GM18499 (cell line): ENCODE measurements around the gene C5.
"Not testable (repeated sequence)": the region's sequence is repeated elsewhere in the genome, so short reads cannot be mapped to it uniquely, and the experiment has no call there.

Experiments
- ATAC-seq: cut with Tn5 transposase; IDR thresholded peaks from one replicate; pipeline ENCODE4 v1.9.1; 2021; ENCODE audit warnings: moderate number of reproducible peaks; ENCODE audit not compliant: insufficient read depth, unreplicated experiment

The C5 gene

DNA sequence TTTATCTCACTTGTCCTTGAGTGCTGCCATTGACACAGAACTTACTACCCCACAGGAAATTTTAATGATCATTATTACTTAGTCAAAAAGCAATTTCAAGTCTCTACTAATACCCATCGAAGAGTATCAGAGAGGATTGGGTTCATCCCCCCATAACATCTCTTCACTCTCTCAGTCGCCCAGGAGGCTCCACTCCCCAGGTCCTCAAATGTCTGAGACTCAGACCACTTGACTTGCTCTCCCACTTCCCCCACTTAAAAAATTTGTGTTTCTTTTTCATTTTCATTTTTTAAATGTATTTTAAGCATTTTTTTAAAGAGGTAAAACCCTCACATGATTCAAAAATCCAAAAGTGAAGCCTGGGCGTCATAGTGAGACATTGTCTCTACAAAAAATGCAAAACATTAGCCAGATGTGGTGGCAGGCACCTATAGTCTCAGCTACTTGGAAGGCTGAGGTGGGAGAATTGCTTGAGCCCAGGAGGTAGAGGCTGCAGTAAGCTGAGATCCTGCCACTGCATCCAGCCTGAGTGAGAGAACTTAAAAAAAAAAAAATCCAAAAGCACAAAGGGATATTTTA, 66.7 kb downstream of the C5 start:
- no peak for ATAC-seq

DNA sequence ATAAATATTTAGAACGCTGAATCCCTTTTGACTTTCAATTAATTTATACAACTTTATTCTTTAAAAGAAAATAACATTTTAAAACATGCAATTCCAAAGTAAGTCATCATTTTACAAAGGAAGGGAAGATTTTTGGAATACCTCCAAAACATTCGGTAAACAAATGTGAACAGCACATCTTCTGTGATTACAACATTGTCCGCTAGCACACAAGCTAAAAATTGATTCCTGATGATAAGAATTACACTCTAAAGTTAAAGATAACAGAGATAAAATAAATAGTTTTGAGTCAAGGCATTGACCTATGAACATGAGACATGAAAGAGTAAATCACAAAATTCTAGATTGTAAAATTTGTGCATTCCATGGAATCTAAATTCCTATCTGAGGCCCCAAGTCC, 67.2 kb downstream of the C5 start:
- no peak for ATAC-seq

DNA sequence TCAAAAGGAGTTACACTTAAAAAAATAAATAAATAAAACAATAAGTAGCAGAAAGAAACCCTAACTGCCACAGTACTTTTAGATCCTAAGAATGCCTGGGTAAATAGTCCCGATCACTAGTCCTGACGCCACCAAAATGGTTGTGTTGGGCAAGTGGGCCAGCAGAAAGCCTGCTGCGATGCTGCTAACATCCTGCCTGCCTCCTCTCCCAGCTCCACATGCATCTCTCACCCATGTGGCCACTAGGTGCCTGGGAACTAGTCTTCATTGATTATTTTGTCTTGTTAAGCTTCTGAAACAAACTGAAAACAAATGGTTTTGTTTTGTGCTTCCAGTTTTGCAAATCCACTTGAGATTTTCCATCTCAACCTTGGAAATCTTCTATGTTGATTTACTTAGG, 69.1 kb downstream of the C5 start:
- ATAC-seq: no peak

DNA sequence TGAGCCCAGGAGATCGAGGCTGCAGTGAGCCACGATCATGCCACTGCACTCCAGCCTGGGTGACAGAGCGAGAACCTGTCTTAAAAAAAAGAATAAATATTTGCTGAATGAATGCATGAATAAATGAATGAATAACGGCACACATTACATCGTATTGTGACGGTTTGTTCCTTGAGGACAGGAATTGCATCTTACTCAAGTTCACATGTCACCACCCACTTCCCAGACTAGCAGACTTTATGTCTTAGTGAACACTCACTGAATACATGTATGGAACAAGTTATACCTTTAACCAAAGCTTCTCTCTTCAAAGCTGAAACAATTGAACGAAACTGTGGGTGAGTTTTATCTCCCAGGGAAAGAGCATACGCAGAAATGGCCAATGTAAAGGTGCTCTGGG, 70.3 kb downstream of the C5 start:
- ATAC-seq: no peak

DNA sequence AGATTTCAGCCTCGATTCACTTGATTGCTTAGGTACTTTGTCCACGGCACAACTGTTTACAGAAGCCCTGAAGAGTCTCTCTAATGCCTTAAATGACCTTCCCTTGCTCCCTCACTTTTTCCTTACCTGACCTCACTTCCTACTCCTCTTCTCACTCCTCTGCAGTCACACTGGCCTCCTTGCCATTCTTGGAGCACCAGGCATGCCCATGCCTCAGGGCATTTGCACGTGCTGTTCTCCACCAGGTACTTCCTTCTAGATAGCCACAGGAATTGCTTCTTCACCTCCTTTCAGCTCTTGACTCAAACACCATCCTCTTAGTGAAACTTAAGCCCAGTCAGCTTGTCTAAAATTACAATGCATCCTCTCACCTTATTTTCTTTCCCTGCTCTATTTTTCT, 71.1 kb downstream of the C5 start:
- no peak for ATAC-seq

DNA sequence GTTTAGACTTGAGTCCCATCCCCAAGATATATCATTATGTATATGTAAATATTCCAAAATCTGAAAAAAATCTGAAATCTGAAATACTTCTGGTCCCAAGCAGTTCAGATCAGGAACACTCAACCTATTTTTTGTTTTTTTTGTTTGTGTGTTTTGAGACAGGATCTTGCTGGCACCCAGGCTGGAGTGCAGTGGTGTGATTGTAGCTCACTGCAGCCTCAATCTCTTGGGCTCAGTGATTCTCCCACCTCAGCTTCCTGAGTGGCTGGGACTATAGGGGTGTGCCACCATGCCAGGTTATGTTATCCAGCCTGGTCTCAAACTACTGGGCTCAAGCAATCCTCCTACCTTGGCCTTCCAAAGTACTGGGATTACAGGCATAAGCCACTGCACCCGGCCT, 72.8 kb downstream of the C5 start:
- no peak for ATAC-seq

DNA sequence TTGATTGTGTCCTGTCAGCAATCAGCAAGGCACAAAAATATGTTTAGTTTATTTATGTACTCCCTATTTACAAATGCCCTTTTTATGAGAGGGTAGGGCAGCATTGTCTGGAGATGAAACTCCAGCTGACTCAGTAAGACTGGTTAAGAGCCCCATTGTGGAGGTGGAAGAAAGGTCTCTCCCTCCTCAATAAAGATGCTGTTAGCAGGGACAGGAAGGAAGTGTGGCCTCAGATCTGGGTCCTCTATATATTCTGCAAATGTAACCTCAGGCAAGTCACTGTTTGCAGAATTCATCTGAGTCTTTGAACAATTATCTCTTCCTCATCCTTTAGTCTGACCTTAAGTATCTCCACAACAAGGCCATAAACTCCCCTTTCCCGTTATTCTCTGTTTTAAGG, 75.2 kb downstream of the C5 start:
- no peak for ATAC-seq

DNA sequence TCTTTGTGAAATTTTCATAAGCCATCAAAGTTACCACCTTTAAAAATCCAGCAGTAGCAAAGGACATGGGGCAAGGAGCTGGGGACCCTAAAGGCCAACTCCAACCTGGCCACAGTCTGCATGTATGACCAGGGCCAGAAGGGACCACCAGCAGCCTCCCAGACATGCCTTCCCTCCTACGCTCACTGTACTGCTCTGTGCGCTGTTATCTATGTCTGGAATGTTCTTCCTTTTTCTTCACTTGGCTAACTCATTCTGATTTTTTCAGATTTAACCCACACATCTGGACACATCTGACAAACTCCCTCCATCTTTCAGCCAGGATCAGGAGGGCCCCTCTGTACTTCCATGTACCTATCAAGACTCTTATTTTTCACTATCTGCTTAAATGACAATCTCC, 75.9 kb downstream of the C5 start:
- no peak for ATAC-seq

DNA sequence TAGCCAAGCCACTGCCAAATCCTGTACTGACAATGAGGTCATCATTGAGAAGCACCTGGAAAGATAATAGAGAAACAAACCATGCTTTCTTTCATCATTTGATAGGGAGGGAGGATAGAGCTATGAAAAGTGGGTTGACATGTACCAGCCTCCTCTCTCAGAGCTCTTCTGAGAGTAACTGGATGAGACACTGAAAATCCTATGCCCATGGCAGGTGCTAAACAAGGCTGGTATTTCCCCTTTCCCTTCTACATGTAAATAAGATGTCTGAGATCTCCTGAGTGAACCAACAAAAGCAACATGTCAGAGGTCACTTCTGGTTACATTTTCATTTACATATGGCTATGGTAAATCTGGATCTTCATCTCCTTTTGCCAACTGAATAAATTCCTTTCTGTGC, 78.1 kb downstream of the C5 start:
- no peak for ATAC-seq

DNA sequence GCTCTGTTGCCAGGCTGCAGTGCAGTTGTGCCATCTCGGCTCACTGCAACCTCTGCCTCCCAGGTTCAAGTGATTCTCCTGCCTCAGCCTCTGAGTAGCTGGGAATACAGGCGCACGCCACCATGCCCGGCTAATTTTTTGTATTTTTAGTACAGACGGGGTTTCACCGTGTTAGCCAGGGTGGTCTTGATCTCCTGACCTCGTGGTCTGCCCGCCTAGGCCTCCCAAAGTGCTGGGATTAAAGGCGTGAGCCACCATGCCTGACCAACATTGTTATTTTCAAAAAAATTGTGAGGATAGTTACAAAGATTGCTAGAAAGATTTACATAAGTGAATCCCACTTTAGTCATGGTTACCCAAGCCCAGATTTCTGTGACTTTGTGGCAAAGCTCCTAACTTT, 78.6 kb downstream of the C5 start:
- not testable (repeated sequence) for ATAC-seq

DNA sequence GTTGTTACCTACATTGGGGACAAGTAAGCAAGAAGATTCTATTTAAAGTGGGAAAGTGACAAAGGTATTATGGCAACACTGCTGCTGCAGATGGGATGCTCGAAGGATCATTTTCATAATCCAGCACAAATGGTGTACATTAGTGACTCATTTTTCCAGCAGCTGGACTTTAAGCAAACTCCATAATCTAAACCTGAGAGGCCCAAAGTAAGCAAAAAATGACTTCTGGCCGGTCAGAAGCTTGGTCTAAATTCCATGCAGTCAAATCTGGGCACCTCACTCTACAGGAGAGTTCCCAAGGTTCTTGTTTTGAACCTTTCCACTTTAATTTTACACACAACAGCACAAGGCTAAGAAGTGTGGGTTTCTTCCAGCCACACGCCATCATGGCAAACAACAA, 79.8 kb downstream of the C5 start:
- no peak for ATAC-seq

DNA sequence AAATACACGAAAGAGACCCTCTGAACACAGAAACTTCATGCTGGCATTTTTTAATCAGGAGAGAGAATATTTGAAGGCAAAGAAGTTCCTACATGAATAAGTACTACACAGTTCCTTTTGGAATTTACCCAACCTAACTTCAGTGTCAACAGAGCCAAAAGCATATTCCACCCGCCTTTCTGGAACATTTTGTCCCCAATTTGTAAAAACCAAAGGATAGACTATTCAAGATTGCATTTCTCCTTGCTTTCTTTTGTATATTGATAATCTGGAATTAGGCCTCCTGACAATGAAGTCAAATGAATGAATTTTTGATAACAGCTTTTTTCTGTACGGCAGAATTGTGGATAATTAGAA, 84.1 kb downstream of the C5 start:
- ATAC-seq: no peak

DNA sequence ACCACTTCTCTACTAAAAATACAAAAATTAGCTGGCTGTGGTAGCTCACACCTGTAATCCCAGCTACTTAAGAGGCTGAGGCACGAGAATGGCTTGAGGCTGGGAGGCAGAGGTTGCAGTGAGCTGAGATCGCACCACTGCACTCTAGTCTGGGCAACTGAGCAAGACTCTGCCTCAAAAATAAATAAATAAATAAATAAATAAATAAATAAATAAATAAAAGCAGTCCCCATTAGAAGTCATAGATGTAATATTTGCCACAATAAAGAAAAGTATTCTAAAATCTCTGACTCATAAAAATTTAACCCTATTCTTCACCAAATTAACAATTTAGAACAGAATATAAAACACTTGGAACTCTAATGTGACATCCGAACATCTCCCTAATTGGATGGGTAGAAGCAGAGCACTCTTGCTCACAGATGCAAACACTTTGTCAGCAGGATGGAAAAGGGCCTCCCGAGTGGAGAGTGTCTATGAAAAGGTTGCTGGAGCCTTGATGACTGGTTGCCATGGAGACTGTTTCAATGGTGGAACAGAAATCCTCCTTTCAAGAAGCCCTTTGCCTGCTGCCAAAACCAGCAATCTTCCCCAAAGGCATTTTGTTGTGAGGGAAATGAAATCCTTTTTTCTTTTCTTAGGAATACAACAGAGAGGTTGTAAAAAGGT, 84.6 kb downstream of the C5 start:
- ATAC-seq: no peak

DNA sequence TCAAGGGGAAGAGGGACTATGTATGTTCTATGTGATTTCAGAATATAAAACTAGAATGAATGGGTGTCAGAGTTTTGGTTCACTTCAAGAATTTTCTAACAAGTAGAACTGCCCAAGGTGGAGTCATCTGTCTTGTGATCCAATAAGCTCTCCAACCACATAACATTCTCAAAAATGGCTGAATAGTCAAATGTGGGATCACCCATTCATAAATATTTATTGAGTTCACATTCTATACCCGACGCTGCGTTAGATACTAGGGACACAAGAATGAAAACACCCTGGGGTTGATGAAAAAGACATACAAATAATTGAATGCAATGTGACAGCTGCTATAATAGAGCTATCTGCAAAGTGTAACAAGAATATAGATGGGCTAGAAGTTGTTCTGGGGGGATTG, 88.1 kb downstream of the C5 start:
- ATAC-seq: no peak

DNA sequence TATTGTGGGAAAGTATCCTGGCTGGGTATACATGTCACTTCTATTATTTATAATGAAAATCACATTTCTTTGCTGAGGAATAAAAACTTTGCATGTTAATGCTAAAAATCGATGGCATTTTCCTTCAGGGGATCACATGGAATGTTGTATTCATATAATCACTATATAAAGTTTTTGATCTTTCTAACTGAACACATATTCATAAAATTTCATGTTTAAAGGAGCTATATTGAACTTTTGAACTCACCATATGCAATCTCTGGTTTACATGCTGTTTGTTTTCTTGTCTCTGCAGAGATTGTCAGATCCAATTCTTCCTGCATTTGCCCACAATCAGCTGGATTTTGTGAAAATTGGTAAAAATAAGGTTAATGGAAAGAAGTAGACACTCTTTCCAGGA, 90.1 kb downstream of the C5 start:
- no peak for ATAC-seq

DNA sequence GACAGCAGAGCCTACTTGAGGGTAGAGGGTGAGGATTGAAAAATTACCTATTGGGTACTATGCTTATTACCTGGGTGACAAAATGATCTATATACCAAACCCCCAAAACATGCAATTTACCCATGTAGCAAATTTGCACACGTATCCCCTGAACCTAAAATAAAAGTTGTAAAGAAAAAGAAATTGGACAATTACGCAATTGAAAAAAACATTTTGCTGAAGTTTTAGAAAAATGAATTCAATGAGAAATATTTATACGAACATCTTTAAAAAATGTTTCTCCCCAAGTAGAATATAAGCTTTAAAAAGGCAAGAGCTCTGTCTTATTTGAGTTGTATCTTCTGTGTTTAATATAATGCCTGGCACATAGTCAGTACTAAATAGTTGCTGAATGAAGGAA, 93.2 kb downstream of the C5 start:
- ATAC-seq: no peak

DNA sequence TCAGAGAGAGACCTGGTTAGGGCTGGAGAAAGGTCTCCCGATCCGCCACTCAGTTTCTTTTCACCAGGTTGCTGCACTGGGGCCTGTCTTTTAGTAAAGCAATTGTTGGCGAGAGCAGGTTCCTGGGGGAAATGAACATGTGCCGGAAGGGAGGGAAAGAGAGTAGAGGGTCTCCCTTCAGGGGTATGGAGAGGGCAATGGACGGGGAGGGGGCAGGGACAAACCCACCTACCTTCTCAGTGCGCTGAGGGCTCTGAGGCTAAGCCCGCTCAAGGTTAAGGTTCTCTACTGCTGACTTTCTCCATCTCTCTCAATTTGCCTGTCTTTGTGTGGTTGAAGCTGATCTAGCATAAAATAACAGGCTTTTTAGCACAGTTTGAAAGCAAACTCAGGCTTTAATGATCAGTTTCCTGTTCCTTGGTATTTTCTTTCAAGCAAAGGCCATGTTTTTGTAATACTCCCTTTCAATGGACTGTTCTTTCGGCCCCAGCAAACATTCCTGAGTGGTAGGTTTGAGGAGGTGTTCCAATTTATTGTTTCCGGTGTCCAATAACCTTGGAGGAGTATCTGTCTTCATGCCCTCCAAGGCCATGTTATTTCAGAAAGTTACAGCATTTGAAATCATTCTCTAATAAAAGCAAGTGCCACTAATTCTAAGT, 98.0 kb downstream of the C5 start:
- no peak for ATAC-seq

DNA sequence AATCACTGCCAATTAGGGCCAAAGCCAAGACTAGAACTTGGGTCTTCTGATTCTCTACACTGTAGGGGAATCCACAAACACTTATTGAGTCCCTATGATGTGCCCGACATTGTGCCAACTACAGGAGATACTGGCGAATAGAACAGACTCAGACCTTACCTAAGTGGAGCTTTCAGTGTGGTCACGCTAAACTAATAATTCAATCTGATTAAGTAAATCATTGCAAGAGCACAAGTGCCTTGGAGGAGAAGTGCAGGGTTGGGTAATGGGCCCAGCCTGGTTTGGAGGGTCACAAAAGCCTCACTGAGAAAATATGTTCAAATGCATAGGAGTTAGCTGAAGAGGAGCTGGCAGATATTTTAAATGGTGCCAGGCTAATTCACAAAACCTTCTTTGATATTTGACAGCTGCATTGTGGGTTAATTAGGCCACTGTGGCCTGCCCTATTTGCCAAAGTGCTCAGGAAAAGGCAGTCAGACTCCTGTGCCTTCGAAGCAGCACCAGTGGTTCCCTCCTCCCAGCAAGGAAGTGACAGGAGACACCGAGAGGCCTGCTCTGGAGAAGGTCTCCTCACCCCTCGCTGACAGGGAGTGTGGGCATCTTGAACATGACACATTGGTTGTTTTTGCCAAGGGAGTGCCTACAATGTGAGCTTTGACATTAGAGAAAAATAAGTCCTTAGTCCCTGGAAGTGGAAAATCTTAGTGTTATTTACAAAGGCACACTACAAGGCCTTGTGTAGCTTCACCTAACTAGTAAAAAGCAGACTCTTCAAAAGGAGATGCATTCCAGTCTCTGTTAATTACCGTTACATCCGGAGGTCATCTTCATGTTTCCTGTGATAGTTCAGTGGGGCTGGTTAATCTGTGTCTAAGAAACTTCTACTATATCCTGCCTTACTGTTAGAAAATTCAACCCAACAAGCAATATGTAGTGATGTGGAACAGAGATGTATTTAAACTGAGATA, 99.4 kb downstream of the C5 start:
- no peak for ATAC-seq

DNA sequence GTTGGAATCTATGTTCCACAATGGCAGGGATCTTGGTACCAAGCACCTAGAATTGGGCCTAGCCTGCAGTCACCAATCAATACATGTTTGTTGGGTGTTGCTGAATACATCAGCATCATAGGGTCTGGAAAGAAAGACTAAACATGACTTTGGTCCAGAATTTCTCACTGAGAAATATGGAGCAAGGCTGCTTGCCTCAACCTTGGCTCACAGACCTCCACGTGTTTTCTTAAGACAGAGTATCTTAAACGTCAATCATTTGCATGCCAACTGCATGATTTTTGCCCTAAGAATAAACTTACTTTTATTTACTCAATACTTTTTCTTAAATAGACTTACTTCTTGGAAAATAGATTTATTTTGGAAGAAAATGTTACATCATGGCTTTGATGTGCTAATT, 100.8 kb downstream of the C5 start:
- ATAC-seq: no peak

DNA sequence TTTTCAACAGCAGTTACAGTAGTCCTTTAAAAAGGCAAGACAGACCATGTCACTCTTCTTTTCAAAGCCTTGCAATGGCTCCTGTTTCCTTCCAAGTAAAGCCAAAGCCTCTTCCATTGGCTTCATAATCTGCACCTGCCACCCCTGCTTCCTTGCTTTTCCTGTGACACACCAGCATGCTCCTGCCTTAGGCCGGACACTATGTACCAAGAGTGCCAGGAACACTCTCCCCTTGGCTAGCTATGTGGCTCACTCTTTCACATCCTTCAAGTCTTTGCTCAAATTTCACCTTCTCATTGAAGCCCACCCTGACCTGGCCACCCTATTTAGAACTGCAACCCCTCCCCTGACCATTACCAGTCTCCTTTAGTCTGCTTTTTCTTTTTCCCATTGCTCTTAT, 101.3 kb downstream of the C5 start:
- ATAC-seq: no peak

DNA sequence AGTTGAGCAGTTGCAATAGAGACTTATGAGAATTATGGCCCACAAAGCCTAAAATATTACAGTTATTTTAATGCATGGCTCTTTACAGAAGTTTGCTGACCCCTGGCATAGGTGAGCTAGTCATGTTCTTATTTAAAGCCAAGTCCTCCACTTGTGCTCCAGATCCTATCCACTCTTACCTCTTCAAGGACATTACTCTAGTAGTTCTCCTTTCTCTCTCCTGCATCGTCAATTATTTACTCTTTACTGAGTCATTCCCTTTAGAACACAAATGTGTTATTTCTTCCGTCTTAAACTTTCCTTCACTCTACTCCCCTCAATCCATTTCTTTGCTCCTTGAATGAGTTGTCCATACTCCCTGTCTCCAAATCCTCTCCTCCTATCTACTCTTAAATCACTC, 102.9 kb downstream of the C5 start:
- no peak for ATAC-seq
